Activated T-cell treated with anti-CD3 and anti-CD28 coated beads for 24 hours (primary cell): ENCODE data around the gene GCDH.
"Not testable (repeated sequence)": the region's sequence is repeated elsewhere in the genome, so short reads cannot be mapped to it uniquely, and the experiment has no call there.

Source experiments
- DNase-seq: peaks from one replicate; pipeline ENCODE4 v3.0.0-alpha.2; 2020; ENCODE audit warnings: low read depth

Gene GCDH

GRCh38 chr19:12907166-12907565, 16.2 kb downstream of the GCDH start:
- no peak for DNase-seq

- no peak for DNase-seq
Observed at GRCh38 chr19:12912571-12912970, 21.6 kb downstream of the GCDH start.

DNA sequence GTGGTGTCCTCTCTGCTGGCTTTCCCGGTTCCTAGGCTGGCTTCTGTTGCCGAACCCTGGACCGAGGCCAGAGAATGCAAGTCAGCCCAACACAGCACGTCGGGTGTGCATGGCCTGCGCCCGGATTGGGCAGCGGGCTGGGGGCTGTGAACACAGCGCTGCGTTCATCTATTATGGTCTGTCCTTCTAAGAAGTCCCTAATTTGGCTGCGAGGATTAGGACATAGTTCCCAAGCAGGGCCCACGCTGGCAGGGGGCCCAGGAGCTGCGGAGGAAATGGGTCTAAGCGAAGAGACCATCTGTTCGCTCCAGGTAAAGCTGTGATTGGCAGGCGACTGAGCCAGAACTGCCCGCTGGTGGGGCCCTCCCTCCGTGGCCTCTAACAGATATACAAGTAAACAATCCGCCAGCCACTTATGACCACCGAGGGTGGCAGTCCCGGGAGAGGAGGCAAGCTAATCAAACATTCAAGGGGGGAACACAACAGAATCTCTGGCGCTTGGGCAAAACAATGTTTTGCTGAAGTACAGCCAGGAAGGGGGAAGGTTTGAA, 22.1 kb downstream of the GCDH start:
- no peak for DNase-seq

- peak; percentile 14 for DNase-seq
Observed at GRCh38 chr19:12913851-12914690, 23.1 kb downstream of the GCDH start.

DNA sequence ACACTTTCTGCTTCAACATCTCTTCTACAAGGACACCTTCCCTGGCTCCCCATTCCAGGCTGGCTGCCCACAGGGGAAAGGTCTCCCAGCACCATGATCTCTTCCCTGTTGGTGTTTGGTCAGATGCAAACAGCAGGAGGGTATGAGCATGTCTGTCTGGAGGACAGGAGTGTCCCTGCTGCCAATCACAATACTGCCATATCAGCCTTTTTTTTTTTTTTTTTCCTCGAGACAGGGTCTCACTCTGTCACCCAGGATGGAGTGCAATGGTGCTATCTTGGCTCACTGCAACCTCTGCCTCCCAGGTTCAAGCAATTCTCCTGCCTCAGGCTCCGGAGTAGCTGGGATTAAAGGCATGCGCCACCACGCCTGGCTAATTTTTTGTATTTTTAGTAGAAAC, 24.9 kb downstream of the GCDH start:
- not testable (repeated sequence) for DNase-seq

GRCh38 chr19:12918253-12918652, 27.3 kb downstream of the GCDH start:
- no peak for DNase-seq

- DNase-seq = no peak
Observed at GRCh38 chr19:12921047-12921446, 30.1 kb downstream of the GCDH start.

- no peak for DNase-seq
Observed at GRCh38 chr19:12922959-12923358, 32.0 kb downstream of the GCDH start.

DNA sequence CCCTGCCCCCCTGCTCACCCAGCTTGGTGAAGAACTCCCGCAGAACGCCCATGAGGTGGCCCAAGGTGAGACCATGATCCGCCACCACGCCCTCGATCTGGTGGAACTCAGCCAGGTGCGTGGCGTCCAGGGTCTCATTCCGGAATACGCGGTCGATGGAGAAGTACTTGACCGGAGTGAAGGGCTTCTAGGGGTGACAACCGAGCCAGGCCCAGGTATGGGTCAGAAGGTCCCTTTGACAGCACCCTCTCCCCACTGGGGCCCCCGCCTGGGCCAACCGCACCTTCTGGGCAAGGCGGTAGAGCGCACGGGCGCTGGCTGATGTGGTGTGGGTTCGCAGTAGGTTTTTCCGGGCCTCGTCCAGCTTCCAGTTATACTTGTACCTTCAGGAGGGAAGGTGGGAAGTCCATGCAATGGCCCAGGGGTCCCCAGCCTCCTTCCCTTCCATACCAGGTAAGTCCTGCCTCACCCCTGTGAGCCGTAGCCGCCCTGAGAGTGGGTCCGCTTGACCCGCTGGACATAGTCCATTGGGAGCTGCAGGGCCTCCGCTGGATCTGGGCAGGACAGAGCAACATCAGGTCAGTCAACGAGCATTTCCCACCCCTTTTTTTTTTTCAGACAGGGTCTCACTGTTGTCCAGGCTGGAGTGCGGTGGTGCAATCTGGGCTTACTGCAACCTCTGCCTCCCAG, 33.8 kb downstream of the GCDH start:
- no peak for DNase-seq

GRCh38 chr19:12930002-12930645, 39.2 kb downstream of the GCDH start:
- no peak for DNase-seq

DNA sequence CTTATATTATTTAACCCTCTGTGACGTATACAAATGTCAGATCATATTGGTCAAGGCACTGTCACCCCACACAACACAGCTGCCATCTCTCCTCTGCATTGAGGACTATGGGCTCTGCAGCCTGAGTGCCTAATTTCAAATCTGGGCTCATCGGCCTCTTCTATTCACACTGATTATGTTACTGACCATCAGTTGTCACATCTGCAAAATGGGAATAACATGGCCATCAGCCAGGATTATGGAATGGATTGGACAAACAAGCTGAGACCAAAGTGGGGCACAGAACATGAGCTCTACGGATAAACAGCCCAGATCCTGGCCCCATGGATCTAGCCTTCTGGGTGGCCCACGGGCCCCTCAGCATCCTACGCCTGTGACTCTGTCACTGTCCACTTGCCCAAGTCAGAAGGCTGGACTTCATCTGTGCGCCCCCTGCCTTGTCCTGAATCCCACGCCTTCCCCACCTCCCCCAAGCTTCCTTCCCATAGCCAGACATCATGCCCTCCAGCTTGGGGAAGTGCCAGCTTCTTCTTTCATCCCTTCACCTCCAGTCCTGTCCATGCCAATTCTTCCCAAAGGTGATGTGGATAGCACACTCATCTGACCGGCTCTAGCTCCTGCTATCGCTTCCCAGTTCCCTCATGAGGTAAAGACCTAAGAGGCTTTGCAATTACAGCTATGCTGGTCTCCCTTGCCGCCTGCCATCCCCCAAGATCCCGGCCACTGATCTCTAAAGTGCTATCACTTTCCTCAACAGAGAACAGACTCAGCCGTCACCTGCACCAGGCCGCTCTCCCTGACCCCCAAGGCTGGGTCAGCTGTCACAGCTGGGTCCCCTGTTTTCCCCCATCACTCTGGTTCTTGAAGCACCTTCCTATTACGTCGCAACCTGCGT, 41.7 kb downstream of the GCDH start:
- no peak for DNase-seq

- DNase-seq = peak; percentile 88
Observed at GRCh38 chr19:12933287-12934072, 42.5 kb downstream of the GCDH start, which contains the start of gene FARSA. TSS of gene FARSA (minus strand) at chr19:12933711. CDS start at chr19:12933696, 15 bp downstream.

- DNase-seq = no peak
Observed at GRCh38 chr19:12935071-12935470, 44.1 kb downstream of the GCDH start.

DNA sequence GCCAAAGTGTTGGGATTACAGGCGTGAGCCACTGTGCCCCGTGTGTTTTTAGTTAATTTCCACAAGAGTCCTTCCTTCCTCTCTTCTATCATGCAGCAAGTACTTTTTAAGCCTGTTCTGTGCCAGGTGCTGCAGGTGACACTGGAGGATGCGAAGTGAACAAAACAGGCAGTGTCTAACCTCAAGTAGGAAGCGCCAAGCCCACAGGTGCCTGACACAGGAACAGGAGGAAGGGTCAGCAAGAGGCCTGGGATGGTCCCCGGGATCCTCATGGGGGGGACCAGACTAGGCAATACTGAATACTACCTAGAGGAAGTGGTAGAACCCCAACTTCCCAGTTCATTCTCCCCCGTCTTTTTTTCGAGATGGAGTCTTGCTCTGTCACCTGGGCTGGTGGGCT, 45.6 kb downstream of the GCDH start:
- no peak for DNase-seq

- DNase-seq = no peak
Observed at GRCh38 chr19:12937093-12937926, 46.4 kb downstream of the GCDH start.

DNA sequence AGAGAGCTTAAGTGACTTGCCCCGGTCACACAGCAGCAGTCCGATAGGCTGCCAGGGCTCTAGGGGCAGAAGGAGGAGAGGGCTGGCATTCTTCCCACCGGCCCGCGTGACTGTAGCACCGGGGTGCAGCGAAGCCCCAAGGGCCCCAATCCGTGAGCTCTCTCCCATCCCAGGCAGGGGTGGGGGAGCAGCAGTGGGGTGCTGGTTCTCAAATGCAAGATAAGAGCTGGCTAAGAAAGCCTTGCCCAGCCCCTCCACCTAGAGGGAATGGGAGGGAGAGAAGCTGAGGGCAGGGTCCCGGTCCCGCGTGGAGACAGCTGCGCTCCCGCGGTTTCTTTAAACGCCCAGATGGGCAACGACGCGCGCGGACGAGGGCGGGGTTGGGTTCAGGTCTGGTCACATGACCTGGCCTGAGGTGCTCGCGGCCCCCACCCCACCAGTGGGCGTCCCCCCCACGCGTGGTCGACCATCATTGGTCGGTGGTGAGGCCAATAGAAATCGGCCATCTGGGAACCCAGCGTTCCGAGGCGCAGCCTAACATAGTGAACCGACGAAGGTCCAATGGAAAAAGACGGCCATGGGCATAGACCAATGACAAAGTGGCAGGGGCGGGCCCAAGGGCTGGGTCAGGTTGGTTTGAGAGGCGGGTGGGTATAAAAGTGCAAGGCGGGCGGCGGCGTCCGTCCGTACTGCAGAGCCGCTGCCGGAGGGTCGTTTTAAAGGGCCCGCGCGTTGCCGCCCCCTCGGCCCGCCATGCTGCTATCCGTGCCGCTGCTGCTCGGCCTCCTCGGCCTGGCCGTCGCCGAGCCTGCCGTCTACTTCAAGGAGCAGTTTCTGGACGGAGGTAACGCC, 47.2 kb downstream of the GCDH start, which contains the start of gene CALR:
Gene CALR (plus strand): TSS at position 683 of the 852 bp plus-strand sequence. CDS start 71 bp downstream, at position 754.
- DNase-seq = peak; percentile 99

DNA sequence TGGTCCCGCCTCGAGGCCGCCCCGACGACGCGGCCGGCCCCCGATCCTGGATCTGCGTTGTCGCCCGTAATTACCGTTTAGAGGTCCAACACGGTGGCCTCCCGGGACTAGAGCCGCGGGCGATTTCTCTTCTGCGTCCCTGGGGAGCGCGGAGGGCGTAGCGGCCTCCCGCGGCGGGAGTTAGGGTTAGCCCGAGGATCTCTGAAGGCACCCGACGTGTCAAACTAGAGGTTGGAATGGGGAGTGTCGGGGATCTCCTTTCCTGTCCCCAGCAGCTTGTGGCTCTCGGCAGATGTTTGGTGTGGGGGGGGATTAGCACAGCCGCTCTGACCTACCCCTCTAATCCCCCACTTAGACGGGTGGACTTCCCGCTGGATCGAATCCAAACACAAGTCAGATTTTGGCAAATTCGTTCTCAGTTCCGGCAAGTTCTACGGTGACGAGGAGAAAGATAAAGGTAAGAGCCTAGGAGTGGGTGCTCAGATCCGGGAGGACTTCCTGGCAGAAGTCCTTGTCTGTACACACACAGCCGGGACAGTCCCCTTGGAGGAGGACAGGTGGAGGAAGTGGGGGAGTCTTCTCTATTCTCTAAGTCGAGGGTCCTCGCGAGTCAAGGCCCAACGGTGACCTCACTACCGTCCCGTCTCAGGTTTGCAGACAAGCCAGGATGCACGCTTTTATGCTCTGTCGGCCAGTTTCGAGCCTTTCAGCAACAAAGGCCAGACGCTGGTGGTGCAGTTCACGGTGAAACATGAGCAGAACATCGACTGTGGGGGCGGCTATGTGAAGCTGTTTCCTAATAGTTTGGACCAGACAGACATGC, 48.0 kb downstream of the GCDH start:
- DNase-seq = peak; percentile 29

GRCh38 chr19:12939975-12940423, 49.0 kb downstream of the GCDH start:
- no peak for DNase-seq
